Mesendoderm (in vitro differentiated cells): ENCODE data around the gene CLIC3.

Experiments
- DNase-seq: peaks from one replicate; pipeline ENCODE4 v3.0.0; 2013
- H2AK5ac ChIP-seq: 2 replicates; pipeline ENCODE4 v1.6.1; 2013; ENCODE audit warnings: low read length, inconsistent platforms
- H2BK120ac ChIP-seq: 2 replicates; pipeline ENCODE4 v1.6.1; 2013; ENCODE audit warnings: low read depth, mild to moderate bottlenecking, low read length, moderate library complexity, mixed read lengths
- H2BK15ac ChIP-seq: replicated peaks from 2 replicates; pipeline ENCODE4 v1.6.1; 2013; ENCODE audit warnings: low read depth, mild to moderate bottlenecking, moderate library complexity
- H2BK5ac ChIP-seq: 2 replicates; pipeline ENCODE4 v1.6.1; 2013; ENCODE audit warnings: low read length, inconsistent platforms
- H3K18ac ChIP-seq: 2 replicates; pipeline ENCODE4 v1.6.1; 2013; ENCODE audit warnings: mild to moderate bottlenecking, low read length, mixed read lengths
- H3K23ac ChIP-seq: one replicate; pipeline ENCODE4 v1.6.1; 2013; ENCODE audit warnings: low read length
- H3K27ac ChIP-seq: 2 replicates; pipeline ENCODE4 v1.5.1; 2013; ENCODE audit warnings: low read depth, mild to moderate bottlenecking, inconsistent platforms, low read length, moderate library complexity
- H3K27me3 ChIP-seq: 2 replicates; pipeline ENCODE4 v1.6.1; 2013; ENCODE audit warnings: low read length, control low read depth, mild to moderate bottlenecking, inconsistent platforms; ENCODE audit not compliant: insufficient read depth, poor library complexity
- H3K36me3 ChIP-seq: 2 replicates; pipeline ENCODE4 v1.6.1; 2013; ENCODE audit warnings: low read length, inconsistent platforms; ENCODE audit not compliant: control insufficient read depth, insufficient read depth
- H3K4ac ChIP-seq: one replicate; pipeline ENCODE4 v1.6.1; 2013; ENCODE audit warnings: low read depth, mild to moderate bottlenecking, low read length, moderate library complexity
- H3K4me1 ChIP-seq: 2 replicates; pipeline ENCODE4 v1.6.1; 2013; ENCODE audit warnings: low read depth, low read length, inconsistent platforms; ENCODE audit not compliant: control insufficient read depth
- H3K4me2 ChIP-seq: 2 replicates; pipeline ENCODE4 v1.6.1; 2013; ENCODE audit warnings: low read length
- H3K4me3 ChIP-seq: 2 replicates; pipeline ENCODE4 v1.5.1; 2013; ENCODE audit warnings: mild to moderate bottlenecking, low read length
- H3K56ac ChIP-seq: one replicate; pipeline ENCODE4 v1.6.1; 2013; ENCODE audit warnings: low read length
- H3K79me1 ChIP-seq: 2 replicates; pipeline ENCODE4 v1.6.1; 2013; ENCODE audit warnings: low read length, inconsistent platforms
- H3K79me2 ChIP-seq: 2 replicates; pipeline ENCODE4 v1.6.1; 2013; ENCODE audit warnings: mild to moderate bottlenecking, low read length; ENCODE audit not compliant: control insufficient read depth, insufficient read depth
- H3K9ac ChIP-seq: 2 replicates; pipeline ENCODE4 v1.6.1; 2013; ENCODE audit warnings: low read length, inconsistent platforms
- H4K5ac ChIP-seq: one replicate; pipeline ENCODE4 v1.6.1; 2013; ENCODE audit warnings: low read length
- H4K8ac ChIP-seq: one replicate; pipeline ENCODE4 v1.6.1; 2013; ENCODE audit warnings: low read depth, mild to moderate bottlenecking, control low read depth, low read length, moderate library complexity
- WGBS: extraction: QIAGEN DNeasy Blood & Tissue Kit; methylation state at CpG from one replicate; pipeline ENCODE4 v1.1.7; 2013; ENCODE audit warnings: low lambda C conversion rate, missing lambda C conversion rate; ENCODE audit not compliant: insufficient coverage; ENCODE audit errors: extremely low coverage; 5-methylcytosine and 5-hydroxymethylcytosine counted together

CLIC3 gene

DNA sequence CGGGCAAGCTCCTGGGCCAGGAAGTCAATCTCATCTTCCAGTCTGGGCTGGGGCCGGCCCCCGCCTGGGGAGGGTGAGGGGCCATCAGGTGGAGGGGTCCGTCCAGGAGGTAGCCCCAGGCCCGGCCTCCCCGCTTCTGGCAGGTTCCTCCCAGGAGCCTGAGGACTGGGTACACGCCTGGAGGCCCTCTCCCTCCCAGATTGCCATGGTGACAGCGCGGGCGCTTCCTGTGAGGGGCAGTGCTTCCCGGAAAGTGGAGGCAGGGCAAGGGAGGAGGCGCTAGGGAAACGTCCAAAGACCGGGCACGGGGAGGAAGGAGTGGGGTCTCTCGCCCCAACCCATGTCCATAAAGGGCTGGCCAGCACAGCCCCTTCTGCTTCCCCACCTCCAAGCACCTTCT is 44.8 kb upstream of the CLIC3 start:
- Histone ChIP-seq H3K18ac (no peak overlapping the region), H3K79me2 (no peaks in the 10 kb centered on the region), H3K4ac (no peak overlapping the region), H4K5ac (no peak overlapping the region), H3K23ac (no peak overlapping the region), H3K4me2 (no peak overlapping the region), H2BK120ac (no peak overlapping the region), H3K9ac (no peak overlapping the region), H4K8ac (no peak overlapping the region), H3K4me1 (no peaks in the 10 kb centered on the region), H3K56ac (no peak overlapping the region), H3K4me3 (no peak overlapping the region), H2BK15ac (no peak overlapping the region), H3K27ac (no peak overlapping the region), H3K36me3 (no peaks in the 10 kb centered on the region), H2BK5ac (no peak overlapping the region), H2AK5ac (no peak overlapping the region), H3K79me1 (no peaks in the 10 kb centered on the region), H3K27me3 (peaks cover 7% of the 10 kb centered on the region)
- DNase-seq = no peak
- no CpG with 5 or more reads among the region's 16 CpGs for whole genome bisulfite sequencing

DNA sequence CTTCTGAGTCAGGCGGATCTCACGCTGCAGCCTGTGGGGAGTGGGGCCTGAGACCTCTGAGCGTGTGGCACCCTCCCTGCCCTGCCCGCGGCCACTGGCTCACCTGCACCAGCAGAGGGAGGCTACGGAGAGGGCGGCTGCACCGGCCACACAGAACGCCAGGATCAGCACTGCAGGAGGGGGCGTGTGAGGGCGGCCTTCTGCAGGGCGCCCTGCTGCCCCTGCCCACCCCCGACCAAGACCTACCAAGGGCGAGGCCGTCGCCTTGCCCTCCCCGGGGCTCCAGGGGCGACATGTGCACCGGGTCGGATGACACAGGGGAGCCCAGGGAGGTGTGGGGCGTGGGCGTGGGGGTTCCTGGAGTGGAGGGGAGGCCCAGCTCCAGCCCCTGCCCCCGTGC is 44.2 kb upstream of the CLIC3 start:
- no CpG with 5 or more reads among the region's 23 CpGs for WGBS
- H3K23ac ChIP-seq = no peak overlapping the region
- no peaks in the 10 kb centered on the region for H3K36me3 ChIP-seq
- H3K9ac ChIP-seq = no peak overlapping the region
- no peaks in the 10 kb centered on the region for H3K4me1 ChIP-seq
- peaks cover 7% of the 10 kb centered on the region for H3K27me3 ChIP-seq
- H3K56ac ChIP-seq = no peak overlapping the region
- H3K18ac ChIP-seq = no peak overlapping the region
- H4K5ac ChIP-seq = no peak overlapping the region
- no peak overlapping the region for H3K4ac ChIP-seq
- H2AK5ac ChIP-seq = no peak overlapping the region
- H2BK120ac ChIP-seq = no peak overlapping the region
- no peak overlapping the region for H3K4me2 ChIP-seq
- no peak overlapping the region for H3K4me3 ChIP-seq
- H2BK15ac ChIP-seq = no peak overlapping the region
- H4K8ac ChIP-seq = no peak overlapping the region
- no peak overlapping the region for H3K27ac ChIP-seq
- H3K79me2 ChIP-seq = no peaks in the 10 kb centered on the region
- no peak overlapping the region for H2BK5ac ChIP-seq
- H3K79me1 ChIP-seq = no peaks in the 10 kb centered on the region
- DNase-seq = no peak

DNA sequence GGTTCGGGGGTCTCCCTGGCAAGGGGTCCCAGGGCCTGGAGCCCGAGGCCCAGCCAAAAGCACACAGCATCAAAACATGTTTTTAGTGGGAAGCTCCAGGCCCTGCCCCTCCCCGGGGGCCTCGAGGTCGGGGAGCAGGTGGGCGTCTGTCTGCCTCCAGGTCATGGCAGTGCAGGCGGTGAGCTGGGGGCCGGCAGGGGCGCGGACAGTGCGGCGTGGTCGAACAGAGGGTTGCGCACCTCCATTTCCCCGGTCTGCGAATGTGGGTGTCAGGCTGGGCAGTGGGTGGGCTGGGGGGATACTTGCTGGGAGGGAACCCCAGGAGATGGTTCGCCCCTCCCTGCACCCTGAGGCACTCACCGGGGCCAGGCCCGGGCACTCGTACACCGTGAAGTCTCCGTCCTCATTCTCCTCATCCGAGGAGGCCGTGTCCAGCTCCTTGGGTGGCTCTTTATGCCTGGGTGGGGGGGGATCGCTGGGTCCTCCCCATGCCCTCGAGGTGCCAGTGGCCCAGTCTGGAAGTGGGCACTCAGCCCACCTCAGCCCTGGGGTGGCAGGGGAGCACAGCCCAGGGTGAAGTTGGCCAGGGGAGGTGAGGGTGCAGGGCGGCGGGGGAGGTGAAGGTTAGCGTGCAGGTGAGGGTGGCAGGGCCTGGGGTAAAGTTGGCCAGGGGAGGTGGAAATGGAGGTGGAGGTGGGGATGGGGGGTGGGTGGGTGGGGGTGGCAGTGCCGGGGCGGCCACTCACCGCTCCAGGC is 43.4 kb upstream of the CLIC3 start:
- WGBS = no CpG with 5 or more reads among the region's 32 CpGs
- Histone ChIP-seq H3K4ac (no peak overlapping the region), H3K9ac (no peak overlapping the region), H3K79me1 (no peaks in the 10 kb centered on the region), H3K79me2 (no peaks in the 10 kb centered on the region), H4K5ac (no peak overlapping the region), H3K23ac (no peak overlapping the region), H2AK5ac (no peak overlapping the region), H3K27ac (no peak overlapping the region), H3K27me3 (peaks cover 3% of the 10 kb centered on the region), H3K4me1 (no peaks in the 10 kb centered on the region), H3K4me3 (no peak overlapping the region), H2BK5ac (no peak overlapping the region), H4K8ac (no peak overlapping the region), H2BK120ac (no peak overlapping the region), H3K36me3 (no peaks in the 10 kb centered on the region), H3K18ac (no peak overlapping the region), H3K4me2 (no peak overlapping the region), H3K56ac (no peak overlapping the region), H2BK15ac (no peak overlapping the region)
- no peak for DNase-seq

DNA sequence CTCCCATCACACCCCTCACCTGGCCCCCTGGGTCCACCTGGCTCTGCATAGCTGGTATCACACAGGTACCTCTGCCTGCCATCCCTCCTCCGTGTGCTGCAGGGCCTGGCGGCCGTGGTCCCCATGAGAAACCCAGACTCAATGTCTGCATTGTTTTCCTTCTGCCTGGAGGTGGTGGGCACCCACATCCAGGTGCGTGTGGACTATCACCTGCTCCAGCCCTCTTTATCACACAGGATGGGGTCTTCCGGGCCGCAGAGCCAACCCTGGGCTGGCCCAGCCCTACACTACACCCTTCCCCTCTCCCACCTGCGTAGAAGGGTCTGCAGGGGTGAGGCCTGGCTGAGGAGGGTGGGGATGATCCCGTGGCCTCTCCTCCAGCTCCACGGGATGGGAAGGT is 42.5 kb upstream of the CLIC3 start:
- Histone ChIP-seq H4K8ac (no peak overlapping the region), H3K4me1 (no peaks in the 10 kb centered on the region), H3K9ac (no peak overlapping the region), H3K79me1 (no peaks in the 10 kb centered on the region), H3K36me3 (no peaks in the 10 kb centered on the region), H2BK15ac (no peak overlapping the region), H2AK5ac (no peak overlapping the region), H3K27ac (no peak overlapping the region), H4K5ac (no peak overlapping the region), H3K56ac (no peak overlapping the region), H3K23ac (no peak overlapping the region), H3K27me3 (no peaks in the 10 kb centered on the region), H3K79me2 (no peaks in the 10 kb centered on the region), H2BK120ac (no peak overlapping the region), H3K18ac (no peak overlapping the region), H3K4ac (no peak overlapping the region), H3K4me2 (no peak overlapping the region), H2BK5ac (no peak overlapping the region), H3K4me3 (no peak overlapping the region)
- WGBS = no CpG with 5 or more reads among the region's 9 CpGs
- no peak for DNase-seq

DNA sequence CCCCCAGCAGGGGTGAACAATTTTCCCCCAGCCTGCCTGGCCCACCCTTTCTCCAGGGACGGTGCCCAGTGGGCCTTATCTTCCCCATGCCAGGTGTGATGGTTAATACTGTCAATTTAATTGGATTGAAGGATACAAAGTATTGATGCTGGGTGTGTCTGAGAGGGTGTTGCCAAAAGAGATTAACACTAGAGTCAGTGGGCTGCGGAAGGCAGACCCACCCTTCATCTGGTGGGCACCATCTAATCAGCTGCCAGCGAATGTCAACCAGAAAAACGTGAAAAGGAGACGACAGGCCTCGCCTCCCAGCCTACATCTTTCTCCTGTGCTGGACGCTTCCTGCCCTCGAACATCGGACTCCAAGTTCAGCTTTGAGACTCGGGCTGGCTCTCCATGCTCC is 41.1 kb upstream of the CLIC3 start:
- no peaks in the 10 kb centered on the region for H3K4me1 ChIP-seq
- H4K5ac ChIP-seq = no peak overlapping the region
- H3K4me2 ChIP-seq = no peak overlapping the region
- H3K9ac ChIP-seq = no peak overlapping the region
- H3K18ac ChIP-seq = no peak overlapping the region
- no peaks in the 10 kb centered on the region for H3K79me2 ChIP-seq
- no peaks in the 10 kb centered on the region for H3K79me1 ChIP-seq
- WGBS = no CpG with 5 or more reads among the region's 10 CpGs
- no peak overlapping the region for H2BK15ac ChIP-seq
- no peaks in the 10 kb centered on the region for H3K27me3 ChIP-seq
- no peak for DNase-seq
- no peak overlapping the region for H3K4ac ChIP-seq
- no peak overlapping the region for H3K27ac ChIP-seq
- no peak overlapping the region for H3K4me3 ChIP-seq
- H4K8ac ChIP-seq = no peak overlapping the region
- H2BK5ac ChIP-seq = no peak overlapping the region
- no peak overlapping the region for H3K56ac ChIP-seq
- no peak overlapping the region for H2BK120ac ChIP-seq
- no peak overlapping the region for H3K23ac ChIP-seq
- H2AK5ac ChIP-seq = no peak overlapping the region
- H3K36me3 ChIP-seq = no peaks in the 10 kb centered on the region

DNA sequence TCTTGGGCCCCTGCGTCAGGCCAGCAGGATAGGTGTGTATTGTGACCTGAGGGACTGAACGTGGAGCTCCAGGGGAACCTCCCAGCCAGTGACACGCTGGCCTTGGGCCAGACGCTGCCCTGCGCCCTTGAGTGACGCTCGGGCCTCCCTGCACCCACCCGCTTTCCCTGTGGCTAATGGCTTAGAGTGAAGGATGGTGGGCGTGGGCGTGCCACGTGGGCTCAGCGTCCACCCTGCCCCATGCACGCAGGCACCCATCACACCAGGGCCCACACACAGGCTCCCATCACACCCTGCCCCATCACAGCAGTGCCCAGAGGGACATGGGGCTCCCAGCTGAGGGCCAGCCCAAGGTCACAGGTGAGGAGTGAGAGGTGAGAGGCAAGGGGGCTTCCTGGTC is 40.7 kb upstream of the CLIC3 start:
- Histone ChIP-seq H3K79me2 (no peaks in the 10 kb centered on the region), H3K56ac (no peak overlapping the region), H2BK5ac (no peak overlapping the region), H3K4me2 (no peak overlapping the region), H3K4me1 (no peaks in the 10 kb centered on the region), H3K27ac (no peak overlapping the region), H3K4ac (no peak overlapping the region), H3K18ac (no peak overlapping the region), H4K5ac (no peak overlapping the region), H3K36me3 (no peaks in the 10 kb centered on the region), H3K79me1 (no peaks in the 10 kb centered on the region), H2BK120ac (no peak overlapping the region), H3K27me3 (no peaks in the 10 kb centered on the region), H2AK5ac (no peak overlapping the region), H3K23ac (no peak overlapping the region), H2BK15ac (no peak overlapping the region), H3K4me3 (no peak overlapping the region), H3K9ac (no peak overlapping the region), H4K8ac (no peak overlapping the region)
- WGBS = no CpG with 5 or more reads among the region's 13 CpGs
- DNase-seq = no peak
